ENCODE results near the gene PPP1R12C.

PPP1R12C gene

DNA sequence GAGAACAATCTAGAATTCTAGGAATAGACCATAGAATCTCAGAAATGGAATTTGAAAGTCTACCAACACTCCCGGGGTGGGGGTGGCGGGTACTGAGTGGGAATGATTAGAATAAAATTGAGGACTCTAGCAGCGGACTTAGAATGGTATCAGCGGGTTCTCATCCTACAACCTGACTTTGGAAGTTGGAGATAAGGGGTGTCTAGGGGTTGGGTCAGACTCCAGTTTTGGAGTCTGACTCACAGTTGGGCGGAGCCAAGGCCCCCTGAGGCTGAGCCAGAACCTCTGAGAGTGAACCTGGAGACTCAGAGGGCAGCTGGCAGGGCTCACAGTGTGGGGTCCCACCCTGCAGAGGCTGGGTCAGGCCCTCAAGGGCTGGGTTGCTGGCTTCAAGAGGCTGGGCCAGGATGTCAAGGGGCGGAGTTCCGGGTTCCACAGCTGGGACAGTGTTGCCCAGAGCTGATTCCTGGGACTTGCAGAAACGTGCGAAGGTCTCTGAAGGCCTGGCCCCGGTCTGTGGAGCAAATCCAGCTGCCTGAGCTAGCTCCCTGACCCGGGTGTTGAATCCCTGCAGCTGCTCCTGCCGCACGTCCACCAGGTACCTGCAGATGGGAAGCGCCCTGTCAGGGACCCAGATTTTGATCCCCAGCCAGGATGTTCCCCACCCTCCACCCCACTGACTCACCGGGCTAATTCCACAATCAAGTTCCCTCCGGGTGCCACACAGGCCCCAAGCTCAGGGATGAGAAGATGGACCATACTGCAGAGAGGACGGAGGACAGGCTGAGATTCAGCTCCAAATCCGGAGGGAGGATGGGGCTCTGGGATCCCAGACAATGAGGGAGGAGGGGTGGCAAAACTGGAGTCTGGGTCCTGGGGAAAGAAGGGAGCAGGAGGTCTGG is 41.7 kb upstream of the PPP1R12C start:
- Histone ChIP-seq H3F3A (ENCODE audit: low read depth) (no peaks in the 10 kb centered on the region), H3K27me3 (ENCODE audit: insufficient read depth, low read length, poor library complexity, severe bottlenecking) (no peaks in the 10 kb centered on the region), H3K4me2 (ENCODE audit: low read depth, low read length, poor library complexity, severe bottlenecking) (no peak overlapping the region), H3K9me2 (replicated peaks; ENCODE audit: low read depth, low read length) (no peaks in the 10 kb centered on the region), H4K20me1 (ENCODE audit: insufficient read depth, low read length, poor library complexity, severe bottlenecking) (no peaks in the 10 kb centered on the region), H3K9ac (ENCODE audit: low read depth, low read length, poor library complexity, severe bottlenecking) (no peak overlapping the region), H3K4me3 (ENCODE audit: low read length, poor library complexity, severe bottlenecking) (no peak overlapping the region), H3K79me2 (ENCODE audit: insufficient read depth, low read length) (no peaks in the 10 kb centered on the region), H3K9me3 (ENCODE audit: insufficient read depth, low read depth, low read length) (no peaks in the 10 kb centered on the region), H3K36me3 (ENCODE audit: insufficient read depth, low read length) (no peaks in the 10 kb centered on the region), H3K4me1 (ENCODE audit: insufficient read depth, low read length, poor library complexity, severe bottlenecking) (peaks cover 1% of the 10 kb centered on the region), H2AFZ (ENCODE audit: low read length) (no peak overlapping the region)
- TF ChIP-seq, protein P1, sequence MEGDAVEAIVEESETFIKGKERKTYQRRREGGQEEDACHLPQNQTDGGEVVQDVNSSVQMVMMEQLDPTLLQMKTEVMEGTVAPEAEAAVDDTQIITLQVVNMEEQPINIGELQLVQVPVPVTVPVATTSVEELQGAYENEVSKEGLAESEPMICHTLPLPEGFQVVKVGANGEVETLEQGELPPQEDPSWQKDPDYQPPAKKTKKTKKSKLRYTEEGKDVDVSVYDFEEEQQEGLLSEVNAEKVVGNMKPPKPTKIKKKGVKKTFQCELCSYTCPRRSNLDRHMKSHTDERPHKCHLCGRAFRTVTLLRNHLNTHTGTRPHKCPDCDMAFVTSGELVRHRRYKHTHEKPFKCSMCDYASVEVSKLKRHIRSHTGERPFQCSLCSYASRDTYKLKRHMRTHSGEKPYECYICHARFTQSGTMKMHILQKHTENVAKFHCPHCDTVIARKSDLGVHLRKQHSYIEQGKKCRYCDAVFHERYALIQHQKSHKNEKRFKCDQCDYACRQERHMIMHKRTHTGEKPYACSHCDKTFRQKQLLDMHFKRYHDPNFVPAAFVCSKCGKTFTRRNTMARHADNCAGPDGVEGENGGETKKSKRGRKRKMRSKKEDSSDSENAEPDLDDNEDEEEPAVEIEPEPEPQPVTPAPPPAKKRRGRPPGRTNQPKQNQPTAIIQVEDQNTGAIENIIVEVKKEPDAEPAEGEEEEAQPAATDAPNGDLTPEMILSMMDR (conservative IDR thresholded peaks at IDR 0.05; ENCODE audit: low read length): no peak
- no peak for TF ChIP-seq EZH2phosphoT487 (IDR thresholded peaks at IDR 0.05; ENCODE audit: borderline replicate concordance)

DNA sequence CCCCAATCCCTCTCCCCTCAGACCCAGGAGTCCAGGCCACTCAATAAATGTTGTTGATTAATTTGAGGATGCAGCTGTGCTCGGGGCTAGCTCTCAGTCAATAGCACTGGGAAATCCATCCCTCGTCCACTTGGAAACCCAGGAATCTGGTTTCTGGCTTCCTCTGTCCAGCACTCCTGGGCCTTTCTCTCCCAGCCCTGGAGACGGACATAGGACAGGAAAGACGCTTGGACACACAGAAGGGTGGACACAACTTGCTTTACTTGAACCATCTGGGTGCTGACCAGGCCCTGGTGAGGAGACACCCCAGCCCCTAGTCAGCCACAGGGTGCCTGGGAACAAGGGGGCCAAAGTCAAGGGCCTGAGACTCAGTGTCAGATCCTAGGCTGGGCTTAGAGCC is 41.0 kb upstream of the PPP1R12C start:
- H3K9me2 ChIP-seq (replicated peaks; ENCODE audit: low read depth, low read length): no peaks in the 10 kb centered on the region
- H3K4me2 ChIP-seq (ENCODE audit: low read depth, low read length, poor library complexity, severe bottlenecking): no peak overlapping the region
- H3K27me3 ChIP-seq (ENCODE audit: insufficient read depth, low read length, poor library complexity, severe bottlenecking): no peaks in the 10 kb centered on the region
- H4K20me1 ChIP-seq (ENCODE audit: insufficient read depth, low read length, poor library complexity, severe bottlenecking): no peaks in the 10 kb centered on the region
- H2AFZ ChIP-seq (ENCODE audit: low read length): no peak overlapping the region
- no peaks in the 10 kb centered on the region for H3K9me3 ChIP-seq (ENCODE audit: insufficient read depth, low read depth, low read length)
- peaks cover 8% of the 10 kb centered on the region for H3K4me1 ChIP-seq (ENCODE audit: insufficient read depth, low read length, poor library complexity, severe bottlenecking)
- H3K36me3 ChIP-seq (ENCODE audit: insufficient read depth, low read length): no peaks in the 10 kb centered on the region
- peaks cover 5% of the 10 kb centered on the region; the same call in 1 of the 2 replicates for H3F3A ChIP-seq (ENCODE audit: low read depth)
- no peaks in the 10 kb centered on the region for H3K79me2 ChIP-seq (ENCODE audit: insufficient read depth, low read length)
- no peak for TF ChIP-seq EZH2phosphoT487 (IDR thresholded peaks at IDR 0.05; ENCODE audit: borderline replicate concordance)
- TF ChIP-seq, protein P1 (conservative IDR thresholded peaks at IDR 0.05; ENCODE audit: low read length): no peak
- H3K4me3 ChIP-seq (ENCODE audit: low read length, poor library complexity, severe bottlenecking): no peak overlapping the region
- H3K9ac ChIP-seq (ENCODE audit: low read depth, low read length, poor library complexity, severe bottlenecking): no peak overlapping the region

DNA sequence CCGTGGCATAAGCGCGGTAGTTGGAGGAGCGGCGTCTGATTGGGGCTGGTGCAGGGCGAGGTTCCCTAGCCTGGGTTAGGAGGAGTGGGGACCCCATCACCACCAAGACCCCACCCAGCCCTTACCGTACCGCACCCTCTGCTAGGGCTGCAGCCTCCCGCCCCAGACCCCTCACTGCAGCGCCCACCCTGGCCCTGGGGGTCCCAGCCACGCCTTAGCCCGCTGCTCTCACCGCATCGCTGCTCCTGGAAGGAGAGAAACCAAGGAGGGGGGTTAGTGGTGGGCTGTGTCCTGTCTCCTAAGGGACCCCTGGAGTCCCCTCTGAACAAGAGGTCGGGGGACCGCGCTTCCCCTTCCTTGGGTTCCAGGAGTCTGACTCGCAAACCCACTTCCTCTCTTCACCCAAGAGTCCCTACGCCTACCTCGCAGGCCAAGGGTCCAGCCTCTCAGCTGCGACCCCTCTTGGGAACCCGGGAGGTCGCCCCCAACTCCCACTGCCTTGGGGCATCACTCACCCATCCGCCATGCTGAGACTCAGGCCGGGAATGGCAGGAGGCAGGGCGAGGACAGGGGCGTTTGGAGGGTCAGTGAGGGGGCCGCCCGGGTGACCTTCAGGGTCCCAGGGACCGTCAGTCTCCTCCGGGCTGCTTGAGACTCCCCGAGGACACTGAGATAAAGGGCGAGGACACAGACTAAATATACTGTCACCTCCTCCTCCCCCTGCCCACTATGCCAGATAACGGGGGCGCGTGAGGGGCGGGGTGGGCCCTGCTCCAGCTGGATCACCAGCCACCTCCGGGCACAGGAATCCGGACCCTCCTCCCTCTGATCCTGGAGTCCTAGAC is 39.8 kb upstream of the PPP1R12C start, which contains the start of gene TNNI3:
TSS of gene TNNI3 (minus strand) at position 669 of the 845 bp plus-strand sequence. CDS start at position 526, 143 bp downstream.
- Histone ChIP-seq H3K4me2 (ENCODE audit: low read depth, low read length, poor library complexity, severe bottlenecking) (no peak within 1 kb of the TSS), H3F3A (ENCODE audit: low read depth) (peaks cover 8% of the 10 kb centered on the region; the same call in 1 of the 2 replicates), H3K4me3 (ENCODE audit: low read length, poor library complexity, severe bottlenecking) (no peak within 1 kb of the TSS), H3K36me3 (ENCODE audit: insufficient read depth, low read length) (no peaks in the 10 kb centered on the region), H3K9me3 (ENCODE audit: insufficient read depth, low read depth, low read length) (no peaks in the 10 kb centered on the region), H4K20me1 (ENCODE audit: insufficient read depth, low read length, poor library complexity, severe bottlenecking) (no peaks in the 10 kb centered on the region), H3K4me1 (ENCODE audit: insufficient read depth, low read length, poor library complexity, severe bottlenecking) (peaks cover 13% of the 10 kb centered on the region), H3K9me2 (replicated peaks; ENCODE audit: low read depth, low read length) (no peaks in the 10 kb centered on the region), H3K27me3 (ENCODE audit: insufficient read depth, low read length, poor library complexity, severe bottlenecking) (no peaks in the 10 kb centered on the region), H3K9ac (ENCODE audit: low read depth, low read length, poor library complexity, severe bottlenecking) (no peak within 1 kb of the TSS), H3K79me2 (ENCODE audit: insufficient read depth, low read length) (no peaks in the 10 kb centered on the region), H2AFZ (ENCODE audit: low read length) (no peak within 1 kb of the TSS)
- no peak for TF ChIP-seq EZH2phosphoT487 (IDR thresholded peaks at IDR 0.05; ENCODE audit: borderline replicate concordance)
- TF ChIP-seq, protein P1 (conservative IDR thresholded peaks at IDR 0.05; ENCODE audit: low read length): no peak

Measured in Loucy (cell line).